ENCODE results near the gene FAM8A1. TPM values are rescaled to one million over a fixed set of nuclear protein-coding genes. Genes with fewer than 3 reads are reported as not detected.

FAM8A1 gene
- total RNA-seq, 2 donors from 2014 or later, result 31.3 to 35.7 TPM

GRCh38 chr6:17593246-17593645 is 6.9 kb upstream of the FAM8A1 start:
- DNase-seq (ENCODE audit: low spot score), result no peak

GRCh38 chr6:17596085-17596484 is 4.0 kb upstream of the FAM8A1 start:
- intact Hi-C loops (cut with DNase I), result no loop called here
- DNase-seq (ENCODE audit: low spot score), result no peak

More at GRCh38 chr6:17593246-17593645, 6.9 kb upstream of the FAM8A1 start:
- intact Hi-C loops (cut with DNase I), result no loop called here

- peak; percentile 85 for DNase-seq (ENCODE audit: low spot score)
- intact Hi-C loops (cut with DNase I), result no loop called here
Measured at GRCh38 chr6:17600527-17601385, 654 bp downstream of the FAM8A1 start.

GRCh38 chr6:17601386-17601703 is 1.2 kb downstream of the FAM8A1 start:
- no peak for DNase-seq (ENCODE audit: low spot score)
- intact Hi-C loops (cut with DNase I), result no loop called here

- DNase-seq (ENCODE audit: low spot score), result no peak
- intact Hi-C loops (cut with DNase I), result no loop called here
Measured at GRCh38 chr6:17602888-17603287, 2.8 kb downstream of the FAM8A1 start.

- no peak for DNase-seq (ENCODE audit: low spot score)
- intact Hi-C loops (cut with DNase I), result no loop called here
Measured at GRCh38 chr6:17606606-17607005, 6.5 kb downstream of the FAM8A1 start.

GRCh38 chr6:17610835-17611234 is 10.7 kb downstream of the FAM8A1 start:
- no peak for DNase-seq (ENCODE audit: low spot score)
- intact Hi-C loops (cut with DNase I), result loop anchor here in 1 of 2 donors (10.0 kb wide), 1 partner anchor 174 kb away; no protein-coding TSS in a partner anchor

- no peak for DNase-seq (ENCODE audit: low spot score)
- intact Hi-C loops (cut with DNase I), result loop anchor here in 1 of 2 donors (2.0 to 10.0 kb wide), 2 partner anchors 17 to 173 kb away; no protein-coding TSS in a partner anchor
Measured at GRCh38 chr6:17612048-17612447, 11.9 kb downstream of the FAM8A1 start.

GRCh38 chr6:17615794-17616193 is 15.7 kb downstream of the FAM8A1 start:
- no peak for DNase-seq (ENCODE audit: low spot score)
- intact Hi-C loops (cut with DNase I), result loop anchor here in 1 of 2 donors (10.0 kb wide), 1 partner anchor 169 kb away; no protein-coding TSS in a partner anchor

GRCh38 chr6:17621003-17621402 is 20.9 kb downstream of the FAM8A1 start:
- intact Hi-C loops (cut with DNase I), result no loop called here
- DNase-seq (ENCODE audit: low spot score), result no peak

GRCh38 chr6:17622144-17622543 is 22.0 kb downstream of the FAM8A1 start:
- intact Hi-C loops (cut with DNase I), result no loop called here
- DNase-seq (ENCODE audit: low spot score), result no peak

- DNase-seq (ENCODE audit: low spot score), result no peak
- intact Hi-C loops (cut with DNase I), result no loop called here
Measured at GRCh38 chr6:17624396-17624795, 24.3 kb downstream of the FAM8A1 start.

GRCh38 chr6:17628873-17629272 is 28.8 kb downstream of the FAM8A1 start:
- intact Hi-C loops (cut with DNase I), result loop anchor here in 1 of 2 donors (2.0 kb wide), 1 partner anchor 16 kb away; no protein-coding TSS in a partner anchor

GRCh38 chr6:17629824-17630510 is 29.9 kb downstream of the FAM8A1 start:
- intact Hi-C loops (cut with DNase I), result loop anchor here in 1 of 2 donors (2.0 kb wide), 1 partner anchor 17 kb away; no protein-coding TSS in a partner anchor
- DNase-seq (ENCODE audit: low spot score), result no peak

More at GRCh38 chr6:17628873-17629272, 28.8 kb downstream of the FAM8A1 start:
- no peak for DNase-seq (ENCODE audit: low spot score)

GRCh38 chr6:17630511-17631073 is 30.5 kb downstream of the FAM8A1 start:
- intact Hi-C loops (cut with DNase I), result no loop called here

GRCh38 chr6:17632934-17633333 is 32.8 kb downstream of the FAM8A1 start:
- no peak for DNase-seq (ENCODE audit: low spot score)
- intact Hi-C loops (cut with DNase I), result no loop called here

More at GRCh38 chr6:17630511-17631073, 30.5 kb downstream of the FAM8A1 start:
- no peak for DNase-seq (ENCODE audit: low spot score)

- no peak for DNase-seq (ENCODE audit: low spot score)
- intact Hi-C loops (cut with DNase I), result no loop called here
Measured at GRCh38 chr6:17633465-17634188, 33.5 kb downstream of the FAM8A1 start.

GRCh38 chr6:17635568-17635967 is 35.5 kb downstream of the FAM8A1 start:
- intact Hi-C loops (cut with DNase I), result no loop called here
- DNase-seq (ENCODE audit: low spot score), result no peak

GRCh38 chr6:17638212-17638715 is 38.2 kb downstream of the FAM8A1 start:
- intact Hi-C loops (cut with DNase I), result no loop called here
- DNase-seq (ENCODE audit: low spot score), result no peak
